HG02970 (cell line): ENCODE data around the gene LAMA5.
A peak's percentile ranks its signal among the peaks of the same experiment; 100 is the strongest.

ENCODE experiments used
- ATAC-seq: cut with Tn5 transposase; IDR thresholded peaks from one replicate; pipeline ENCODE4 v1.9.1; 2021; ENCODE audit warnings: mild to moderate bottlenecking, moderate library complexity, moderate number of reproducible peaks; ENCODE audit not compliant: unreplicated experiment, low FRiP score

LAMA5 gene

GRCh38 chr20:62350629-62351422 lies 16.3 kb downstream of the LAMA5 start:
- no peak for ATAC-seq

GRCh38 chr20:62350098-62350628 lies 16.9 kb downstream of the LAMA5 start:
- no peak for ATAC-seq

- ATAC-seq = no peak
Observed at GRCh38 chr20:62349556-62350097, 17.5 kb downstream of the LAMA5 start.

- no peak for ATAC-seq
Observed at GRCh38 chr20:62348604-62349003, 18.5 kb downstream of the LAMA5 start.

GRCh38 chr20:62347445-62347844 lies 19.7 kb downstream of the LAMA5 start:
- ATAC-seq = no peak

- no peak for ATAC-seq
Observed at GRCh38 chr20:62347151-62347404, 20.0 kb downstream of the LAMA5 start.

GRCh38 chr20:62346398-62347150 lies 20.5 kb downstream of the LAMA5 start:
- ATAC-seq = no peak

GRCh38 chr20:62345681-62346370 lies 21.3 kb downstream of the LAMA5 start:
- ATAC-seq = no peak

- ATAC-seq = no peak
Observed at GRCh38 chr20:62344782-62345181, 22.3 kb downstream of the LAMA5 start.

GRCh38 chr20:62344092-62344491 lies 23.0 kb downstream of the LAMA5 start:
- no peak for ATAC-seq

- no peak for ATAC-seq
Observed at GRCh38 chr20:62342910-62343309, 24.2 kb downstream of the LAMA5 start.

- ATAC-seq = peak; percentile 60
Observed at GRCh38 chr20:62339647-62340062, 27.5 kb downstream of the LAMA5 start.

- ATAC-seq = no peak
Observed at GRCh38 chr20:62338294-62338620, 28.9 kb downstream of the LAMA5 start.

- no peak for ATAC-seq
Observed at GRCh38 chr20:62337558-62338293, 29.4 kb downstream of the LAMA5 start.

GRCh38 chr20:62336775-62337557 lies 30.1 kb downstream of the LAMA5 start:
- ATAC-seq = no peak

- no peak for ATAC-seq
Observed at GRCh38 chr20:62336329-62336728, 30.8 kb downstream of the LAMA5 start.

GRCh38 chr20:62335532-62335931 lies 31.6 kb downstream of the LAMA5 start:
- no peak for ATAC-seq

- no peak for ATAC-seq
Observed at GRCh38 chr20:62334881-62335280, 32.2 kb downstream of the LAMA5 start.

GRCh38 chr20:62333820-62334595 lies 33.1 kb downstream of the LAMA5 start:
- no peak for ATAC-seq
